NCI-H2081 treated with DMSO at 0.1 percent for 48 hours (cell line): ENCODE results near the gene METTL14.

ENCODE experiments used
- DNase-seq: peaks from one replicate; lab custom pipeline; 2025; lab: John Stamatoyannopoulos, UW

Gene METTL14

DNA sequence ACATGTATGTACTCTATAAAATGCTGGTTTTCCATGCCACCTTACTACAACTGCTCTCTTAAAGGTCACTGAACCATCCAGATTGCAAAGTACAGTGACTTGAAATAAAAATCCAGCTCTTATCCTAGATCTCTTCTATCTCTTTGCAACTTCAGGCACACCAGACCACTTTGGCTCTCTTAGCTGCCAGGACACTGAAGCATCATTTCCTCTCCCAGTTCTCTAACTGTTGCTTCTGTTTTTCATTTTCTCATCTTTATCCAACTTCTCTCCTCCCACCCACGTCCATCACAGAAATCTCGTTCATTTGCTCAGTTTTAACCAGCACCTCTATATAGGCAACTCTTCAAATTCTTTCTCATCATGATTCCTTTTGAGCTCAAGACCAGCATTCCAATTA is 74.3 kb downstream of the METTL14 start:
- DNase-seq = no peak

DNA sequence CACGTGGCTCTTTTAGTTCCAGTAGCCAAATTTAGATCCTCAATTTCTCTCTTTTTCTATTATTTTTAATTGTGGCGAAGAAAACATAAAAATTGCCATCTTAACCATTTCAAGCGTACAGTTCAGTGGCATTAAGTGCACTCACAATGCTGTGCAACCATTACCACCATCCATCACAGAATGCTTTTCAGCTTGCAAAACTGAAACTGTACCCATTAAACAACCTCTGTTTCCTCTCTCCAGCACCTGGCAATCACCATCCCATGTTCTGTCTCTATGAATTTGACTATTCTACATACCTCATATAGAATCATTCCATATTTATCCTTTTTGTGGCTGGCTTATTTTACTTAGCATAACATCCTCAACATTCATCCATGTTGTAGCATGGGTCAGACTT is 74.9 kb downstream of the METTL14 start:
- no peak for DNase-seq

DNA sequence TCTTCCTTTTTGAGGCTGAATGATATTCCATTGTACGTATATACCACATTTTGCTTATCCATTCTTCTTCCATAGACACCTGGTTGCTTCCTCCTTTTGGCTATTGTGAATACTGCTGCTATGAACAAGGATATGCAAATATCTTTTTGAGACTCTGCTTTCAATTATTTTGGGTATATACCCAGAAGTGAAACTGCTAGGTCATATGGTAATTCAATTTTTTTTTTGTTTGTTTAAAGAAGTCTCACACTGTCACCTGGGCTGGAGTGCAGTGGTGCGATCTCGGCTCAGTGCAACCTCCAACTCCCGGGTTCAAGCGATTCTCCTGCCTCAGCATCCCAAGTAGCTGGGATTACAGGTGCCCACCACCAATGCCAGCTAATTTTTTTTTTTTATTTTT is 75.3 kb downstream of the METTL14 start:
- DNase-seq = no peak

DNA sequence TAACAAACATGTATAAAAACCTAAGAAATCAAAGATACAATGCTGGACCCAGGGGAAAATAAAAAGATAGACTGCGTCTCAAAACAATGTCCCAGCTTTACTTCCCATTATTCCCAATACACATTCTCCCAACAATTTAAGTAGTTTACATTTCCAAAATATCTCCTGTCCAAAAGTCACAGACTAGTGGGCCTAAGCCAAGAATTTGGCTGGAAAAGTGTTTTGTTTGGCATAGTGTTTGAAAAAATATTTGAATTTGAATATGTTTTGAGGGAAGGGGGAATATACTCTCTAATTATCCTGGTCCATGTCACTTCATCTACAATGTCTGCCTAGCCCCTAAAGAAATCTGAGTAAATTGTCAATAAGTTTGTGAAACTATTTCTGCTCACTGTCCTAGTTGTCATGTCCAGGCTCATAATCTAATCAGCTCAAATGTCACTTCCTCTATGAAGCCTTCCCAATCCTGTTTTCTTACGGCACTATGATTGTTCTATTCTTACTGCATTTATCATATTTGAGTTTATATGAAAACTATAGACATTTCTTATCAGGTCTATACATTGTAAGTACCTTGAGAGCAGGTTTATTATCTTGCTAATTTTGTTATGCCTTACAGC is 76.3 kb downstream of the METTL14 start:
- no peak for DNase-seq

DNA sequence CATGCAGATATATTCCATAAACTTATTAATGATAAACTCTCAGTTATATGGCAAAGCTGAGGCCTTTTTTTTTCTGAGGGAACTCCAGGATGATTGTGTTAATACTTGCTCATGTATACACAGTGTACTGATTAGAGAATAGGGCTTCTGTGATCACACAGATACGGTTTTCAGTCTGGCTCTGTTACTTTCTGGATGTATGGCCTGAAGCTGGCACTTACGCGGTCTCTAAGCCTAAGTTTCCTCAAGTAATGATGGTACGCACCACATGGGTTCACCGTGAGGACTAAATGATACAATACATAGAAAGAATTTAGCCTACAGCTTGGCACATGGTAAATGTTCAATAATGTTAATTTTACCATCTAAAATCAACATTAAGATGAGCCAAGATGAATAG is 77.0 kb downstream of the METTL14 start:
- no peak for DNase-seq

DNA sequence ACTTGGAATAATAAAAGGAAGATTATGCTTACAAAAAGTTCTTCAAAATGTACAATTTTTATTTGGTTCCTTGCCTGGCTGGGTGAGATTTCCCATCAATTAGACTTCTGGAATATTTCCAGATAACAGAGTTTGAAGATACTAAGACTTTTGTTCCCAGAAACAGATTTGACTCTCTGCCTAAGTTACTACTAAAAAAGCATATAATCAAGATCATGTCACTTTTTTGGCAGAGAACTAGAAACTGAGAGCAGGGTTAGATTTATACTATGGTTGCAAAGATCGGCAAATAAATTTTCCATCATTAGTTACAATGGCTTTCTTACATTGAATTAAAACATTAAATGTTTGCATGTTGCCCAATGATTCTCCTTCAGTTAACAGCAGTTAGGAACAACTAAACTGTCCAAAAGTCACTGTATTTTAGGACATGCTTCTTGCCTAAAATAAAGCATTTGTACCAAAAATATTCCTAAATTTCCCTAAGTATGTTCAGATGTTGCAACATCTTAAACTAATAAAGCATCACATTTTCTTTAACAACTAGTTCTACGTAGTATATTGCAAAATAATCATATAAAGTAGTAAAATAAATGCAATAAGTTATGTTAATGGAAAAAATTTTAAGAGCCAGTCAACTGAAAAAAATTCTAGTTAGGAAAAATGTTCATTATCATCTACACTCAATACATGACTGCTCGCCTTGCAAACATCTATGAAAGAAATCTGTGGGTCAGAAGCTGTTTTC is 77.7 kb downstream of the METTL14 start:
- DNase-seq = no peak
